IMR-90 (cell line): ENCODE data around the gene LYRM9. TPM values are rescaled to one million over a fixed set of nuclear protein-coding genes. Genes with fewer than 3 reads are reported as not detected.

Experiments
- ATAC-seq: fragments of 200-7000 bp; cut with Tn5 transposase; 2 replicates; pipeline ENCODE4 v1.9.1; 2020; ENCODE audit warnings: low read depth, mild to moderate bottlenecking, moderate library complexity
- BruUV-seq: library from RNA; stranded (reverse); fragments of 400-500 nt; replicated peaks from 2 replicates; lab custom pipeline; 2021; lab: Mats Ljungman, UMichigan
- CTCF ChIA-PET: fragments of 300-600 bp; formaldehyde crosslinking; extraction: SDS; loops from one replicate; lab custom pipeline; 2021; ENCODE audit warnings: antibody characterized with exemption; lab: Yijun Ruan, JAX
- POLR2A ChIA-PET: fragments of 300-600 bp; sonication (Branson Sonifier 250); formaldehyde crosslinking; loops from one replicate; lab custom pipeline; 2022; ENCODE audit warnings: antibody characterized with exemption; ENCODE audit not compliant: unreplicated experiment; lab: Charles Lee
- DNase-seq: peaks from one replicate; pipeline ENCODE4 v3.0.0; 2013
- H2AFZ ChIP-seq: replicated peaks from 2 replicates; pipeline ENCODE3; 2013; ENCODE audit warnings: low read length, mild to moderate bottlenecking; ENCODE audit not compliant: poor library complexity
- H2AK5ac ChIP-seq: 2 replicates; pipeline ENCODE4 v1.6.1; 2013; ENCODE audit warnings: low read depth, low read length, inconsistent platforms
- H2AK9ac ChIP-seq: replicated peaks from 2 replicates; pipeline ENCODE3; 2013; ENCODE audit warnings: mild to moderate bottlenecking, low read depth, low read length, moderate library complexity; ENCODE audit not compliant: poor library complexity
- H2BK120ac ChIP-seq: 2 replicates; pipeline ENCODE4 v1.6.1; 2013; ENCODE audit warnings: low read depth, low read length, inconsistent platforms
- H2BK15ac ChIP-seq: 3 replicates; pipeline ENCODE4 v1.6.1; 2013; ENCODE audit warnings: low read depth, low read length, inconsistent platforms
- H2BK20ac ChIP-seq: 2 replicates; pipeline ENCODE4 v1.6.1; 2013; ENCODE audit warnings: low read depth, mild to moderate bottlenecking, inconsistent platforms, low read length, moderate library complexity
- H2BK5ac ChIP-seq: 2 replicates; pipeline ENCODE4 v1.6.1; 2013; ENCODE audit warnings: mild to moderate bottlenecking, low read depth, low read length, inconsistent platforms; ENCODE audit not compliant: poor library complexity, severe bottlenecking
- H3K14ac ChIP-seq: replicated peaks from 2 replicates; pipeline ENCODE4 v1.6.1; 2013; ENCODE audit warnings: low read depth, low read length, inconsistent platforms
- H3K18ac ChIP-seq: 2 replicates; pipeline ENCODE4 v1.6.1; 2013; ENCODE audit warnings: low read depth, low read length, control low read depth
- H3K23ac ChIP-seq: 2 replicates; pipeline ENCODE4 v1.6.1; 2013; ENCODE audit warnings: low read depth, low read length, inconsistent platforms
- H3K27ac ChIP-seq: 2 replicates; pipeline ENCODE4 v1.5.1; 2013; ENCODE audit warnings: mild to moderate bottlenecking, control low read depth, low read length; ENCODE audit not compliant: insufficient read depth
- H3K27me3 ChIP-seq: 2 replicates; pipeline ENCODE4 v1.6.1; 2013; ENCODE audit warnings: low read length; ENCODE audit not compliant: control insufficient read depth, insufficient read depth
- H3K36me3 ChIP-seq: 2 replicates; pipeline ENCODE4 v1.6.1; 2013; ENCODE audit warnings: low read length, mixed read lengths; ENCODE audit not compliant: control insufficient read depth, insufficient read depth
- H3K4ac ChIP-seq: 2 replicates; pipeline ENCODE4 v1.6.1; 2013; ENCODE audit warnings: low read depth, low read length, inconsistent platforms
- H3K4me1 ChIP-seq: 2 replicates; pipeline ENCODE4 v1.6.1; 2013; ENCODE audit warnings: low read length, mixed read lengths; ENCODE audit not compliant: control insufficient read depth, insufficient read depth
- H3K4me2 ChIP-seq: 2 replicates; pipeline ENCODE4 v1.6.1; 2013; ENCODE audit warnings: low read depth, mild to moderate bottlenecking, control low read depth, low read length, moderate library complexity
- H3K4me3 ChIP-seq: 2 replicates; pipeline ENCODE4 v1.5.1; 2013; ENCODE audit warnings: low read depth, mild to moderate bottlenecking, control low read depth, low read length, moderate library complexity; ENCODE audit not compliant: insufficient read depth
- H3K56ac ChIP-seq: 2 replicates; pipeline ENCODE4 v1.6.1; 2013; ENCODE audit warnings: low read length, inconsistent platforms; ENCODE audit not compliant: insufficient read depth; ENCODE audit errors: extremely low read depth
- H3K79me1 ChIP-seq, 2 experiments: 2 replicates each; pipeline ENCODE4 v1.6.1; 2013; ENCODE audit warnings: low read length in 2 of 2, inconsistent platforms in 1 of 2, low read depth in 1 of 2
- H3K9ac ChIP-seq: 2 replicates; pipeline ENCODE4 v1.6.1; 2013; ENCODE audit warnings: low read depth, low read length, control low read depth
- H3K9me1 ChIP-seq: 2 replicates; pipeline ENCODE4 v1.6.1; 2013; ENCODE audit warnings: low read length, inconsistent platforms; ENCODE audit not compliant: insufficient read depth
- H3K9me3 ChIP-seq: 2 replicates; pipeline ENCODE4 v1.6.1; 2013; ENCODE audit warnings: low read length; ENCODE audit not compliant: control insufficient read depth, insufficient read depth
- H4K20me1 ChIP-seq: 2 replicates; pipeline ENCODE4 v1.6.1; 2013; ENCODE audit warnings: low read length, inconsistent platforms; ENCODE audit not compliant: insufficient read depth
- H4K5ac ChIP-seq: 2 replicates; pipeline ENCODE4 v1.6.1; 2013; ENCODE audit warnings: mild to moderate bottlenecking, low read depth, low read length, control low read depth
- H4K8ac ChIP-seq, 2 experiments: 2 replicates each; pipeline ENCODE4 v1.6.1; 2013; ENCODE audit warnings: low read depth in 2 of 2, low read length in 2 of 2, control low read depth in 1 of 2, inconsistent platforms in 1 of 2
- H4K91ac ChIP-seq: 2 replicates; pipeline ENCODE4 v1.6.1; 2013; ENCODE audit warnings: low read depth, low read length, inconsistent platforms; ENCODE audit not compliant: insufficient read depth
- BHLHE40 ChIP-seq: fragments of 150-350 bp; IDR thresholded peaks from 2 replicates; pipeline ENCODE4 v1.6.1; 2016; ENCODE audit warnings: mild to moderate bottlenecking, low read depth, low read length
- CEBPB ChIP-seq: IDR thresholded peaks from 2 replicates; pipeline ENCODE4 v1.6.1; 2012; ENCODE audit warnings: low read depth, low read length, improper control_type of control experiment
- FOS ChIP-seq: fragments of 150-350 bp; IDR thresholded peaks from 2 replicates; pipeline ENCODE4 v1.6.1; 2016; ENCODE audit warnings: low read depth, low read length
- MAZ ChIP-seq: IDR thresholded peaks from 2 replicates; pipeline ENCODE4 v1.6.1; 2012; ENCODE audit warnings: low read depth, mild to moderate bottlenecking, low read length, improper control_type of control experiment, moderate library complexity, borderline replicate concordance
- MXI1 ChIP-seq: IDR thresholded peaks from 2 replicates; pipeline ENCODE4 v1.6.1; 2012; ENCODE audit warnings: low read depth, mild to moderate bottlenecking, low read length, moderate library complexity, borderline replicate concordance
- POLR2A ChIP-seq: IDR thresholded peaks from 2 replicates; pipeline ENCODE4 v1.6.1; 2012; ENCODE audit warnings: mild to moderate bottlenecking, low read depth, low read length
- RAD21 ChIP-seq: IDR thresholded peaks from 2 replicates; pipeline ENCODE4 v1.6.1; 2012; ENCODE audit warnings: low read length, improper control_type of control experiment
- RCOR1 ChIP-seq: IDR thresholded peaks from 2 replicates; pipeline ENCODE4 v1.6.1; 2012; ENCODE audit warnings: mild to moderate bottlenecking, low read length, improper control_type of control experiment; ENCODE audit not compliant: insufficient replicate concordance
- RFX5 ChIP-seq: IDR thresholded peaks from 2 replicates; pipeline ENCODE4 v1.8.0; 2012; ENCODE audit warnings: low read depth, mild to moderate bottlenecking, low read length, moderate library complexity
- SMC3 ChIP-seq: fragments of 150-350 bp; IDR thresholded peaks from 2 replicates; pipeline ENCODE4 v1.6.1; 2016; ENCODE audit warnings: low read depth, mild to moderate bottlenecking, antibody characterized with exemption, low read length, moderate library complexity
- WGBS, 2 experiments: methylation state at CpG; one replicate each; pipeline versions ENCODE4 v1.1.5 to v1.1.7; 2013; ENCODE audit warnings: missing lambda C conversion rate in 2 of 2; ENCODE audit not compliant: insufficient read length in 1 of 2; ENCODE audit errors: extremely low coverage in 2 of 2; 5-methylcytosine and 5-hydroxymethylcytosine counted together
- dilution Hi-C: fragments of 300-500 bp; cut with HindIII; formaldehyde crosslinking; loops from one replicate; pipeline ENCODE4 v1.14.3; 2018; ENCODE audit warnings: low sequenced_read_pairs; ENCODE audit not compliant: unreplicated experiment
- in situ Hi-C: fragments of 300-500 bp; cut with MboI; formaldehyde crosslinking; loops from 3 replicates; pipeline ENCODE4 v1.14.3; 2019; ENCODE audit warnings: low sequenced_read_pairs, inconsistent platforms, mixed read lengths
- intact Hi-C: fragments of 100-400 bp; cut with micrococcal nuclease; formaldehyde crosslinking; loops from 2 replicates; pipeline ENCODE4 v1.10.0; 2022
- polyA plus RNA-seq, 3 experiments: library from polyadenylated mRNA; depleted of rRNA; stranded (reverse); fragments of >200 nt; gene quantifications; 2 replicates each; pipeline ENCODE4 v1.2.3, GENCODE V29; 2012; ENCODE audit warnings: low replicate concordance in 1 of 3
- total RNA-seq: library from RNA; depleted of rRNA; stranded (reverse); fragments of >200 nt; gene quantifications from 2 replicates; pipeline ENCODE4 v1.2.3, GENCODE V29; 2012
- TF ChIP-seq, protein P1 (sequence below): conservative IDR thresholded peaks from 2 replicates; pipeline ENCODE4 v1.5.1; 2012; ENCODE audit warnings: mild to moderate bottlenecking, low read depth, low read length, improper control_type of control experiment
- TF ChIP-seq, protein P2 (sequence below): fragments of 150-350 bp; IDR thresholded peaks from 2 replicates; pipeline ENCODE4 v1.6.1; 2017; ENCODE audit warnings: mild to moderate bottlenecking, antibody characterized with exemption, low read length, low read depth
- TF ChIP-seq, protein P3 (sequence below): fragments of 150-350 bp; IDR thresholded peaks from 2 replicates; pipeline ENCODE4 v1.6.1; 2016; ENCODE audit warnings: low read depth, mild to moderate bottlenecking, low read length, moderate library complexity, borderline replicate concordance

Gene LYRM9
- total and polyA plus RNA-seq, 2 of the 4 experiments (the other 2 are of a cell fraction) = 3.2 to 4.8 TPM

DNA sequence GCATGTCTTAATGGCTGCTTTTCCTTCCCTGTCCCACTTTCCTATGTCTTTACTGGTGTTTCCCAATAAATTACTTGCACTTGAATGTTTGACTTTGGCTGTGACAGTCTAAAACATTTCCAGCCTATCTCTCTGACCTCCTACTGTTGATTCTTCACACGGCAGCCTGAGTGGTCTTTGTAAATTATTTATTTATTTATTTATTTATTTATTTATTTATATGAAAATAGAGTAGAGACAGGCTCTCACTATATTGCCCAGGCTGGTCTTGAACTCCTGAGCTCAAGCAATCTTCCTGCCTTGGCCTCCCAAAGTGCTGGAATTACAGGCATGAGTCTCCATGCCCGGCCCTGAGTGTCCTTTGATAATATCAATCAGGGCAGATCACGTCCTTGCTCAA, 28.4 kb upstream of the LYRM9 start:
- dilution Hi-C loops (no loop called here), intact Hi-C loops (no loop called here)

More for the DNA sequence above, 28.4 kb upstream of the LYRM9 start:
- no peak overlapping the region for H3K4ac ChIP-seq
- no peak overlapping the region for H4K5ac ChIP-seq
- H3K9ac ChIP-seq = no peak overlapping the region
- no peak overlapping the region for H3K14ac ChIP-seq
- no peak overlapping the region for H2BK15ac ChIP-seq
- H3K56ac ChIP-seq = no peak overlapping the region
- H4K91ac ChIP-seq = no peak overlapping the region
- ATAC-seq (no peak), DNase-seq (no peak)
- no peaks in the 10 kb centered on the region for H3K79me1 ChIP-seq
- H3K27me3 ChIP-seq = peaks cover 4% of the 10 kb centered on the region
- H2BK120ac ChIP-seq = no peak overlapping the region
- H2AK5ac ChIP-seq = no peak overlapping the region
- H4K8ac ChIP-seq = no peak overlapping the region
- no peak overlapping the region for H3K4me2 ChIP-seq
- ChIA-PET POLR2A (no interaction called here), CTCF (no interaction called here)
- no TSS peak for BruUV-seq
- no peak overlapping the region for H2BK5ac ChIP-seq
- H3K23ac ChIP-seq = no peak overlapping the region
- no peak overlapping the region for H2AFZ ChIP-seq
- H3K18ac ChIP-seq = no peak overlapping the region
- H4K20me1 ChIP-seq = no peaks in the 10 kb centered on the region
- H3K27ac ChIP-seq = no peak overlapping the region
- no peaks in the 10 kb centered on the region for H3K9me1 ChIP-seq
- no peak overlapping the region for H2AK9ac ChIP-seq
- no peaks in the 10 kb centered on the region for H3K9me3 ChIP-seq
- TF ChIP-seq, protein P1, sequence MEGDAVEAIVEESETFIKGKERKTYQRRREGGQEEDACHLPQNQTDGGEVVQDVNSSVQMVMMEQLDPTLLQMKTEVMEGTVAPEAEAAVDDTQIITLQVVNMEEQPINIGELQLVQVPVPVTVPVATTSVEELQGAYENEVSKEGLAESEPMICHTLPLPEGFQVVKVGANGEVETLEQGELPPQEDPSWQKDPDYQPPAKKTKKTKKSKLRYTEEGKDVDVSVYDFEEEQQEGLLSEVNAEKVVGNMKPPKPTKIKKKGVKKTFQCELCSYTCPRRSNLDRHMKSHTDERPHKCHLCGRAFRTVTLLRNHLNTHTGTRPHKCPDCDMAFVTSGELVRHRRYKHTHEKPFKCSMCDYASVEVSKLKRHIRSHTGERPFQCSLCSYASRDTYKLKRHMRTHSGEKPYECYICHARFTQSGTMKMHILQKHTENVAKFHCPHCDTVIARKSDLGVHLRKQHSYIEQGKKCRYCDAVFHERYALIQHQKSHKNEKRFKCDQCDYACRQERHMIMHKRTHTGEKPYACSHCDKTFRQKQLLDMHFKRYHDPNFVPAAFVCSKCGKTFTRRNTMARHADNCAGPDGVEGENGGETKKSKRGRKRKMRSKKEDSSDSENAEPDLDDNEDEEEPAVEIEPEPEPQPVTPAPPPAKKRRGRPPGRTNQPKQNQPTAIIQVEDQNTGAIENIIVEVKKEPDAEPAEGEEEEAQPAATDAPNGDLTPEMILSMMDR = no peak
- TF ChIP-seq, protein P2, sequence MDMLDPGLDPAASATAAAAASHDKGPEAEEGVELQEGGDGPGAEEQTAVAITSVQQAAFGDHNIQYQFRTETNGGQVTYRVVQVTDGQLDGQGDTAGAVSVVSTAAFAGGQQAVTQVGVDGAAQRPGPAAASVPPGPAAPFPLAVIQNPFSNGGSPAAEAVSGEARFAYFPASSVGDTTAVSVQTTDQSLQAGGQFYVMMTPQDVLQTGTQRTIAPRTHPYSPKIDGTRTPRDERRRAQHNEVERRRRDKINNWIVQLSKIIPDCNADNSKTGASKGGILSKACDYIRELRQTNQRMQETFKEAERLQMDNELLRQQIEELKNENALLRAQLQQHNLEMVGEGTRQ = no peak
- no peak for TF ChIP-seq MXI1
- no peak for TF ChIP-seq FOS
- no peak for TF ChIP-seq MAZ
- TF ChIP-seq RCOR1 = no peak
- TF ChIP-seq SMC3 = no peak
- TF ChIP-seq RAD21 = no peak
- no peak for TF ChIP-seq POLR2A
- no peak for TF ChIP-seq BHLHE40
- no peak for TF ChIP-seq RFX5
- TF ChIP-seq, protein P3, sequence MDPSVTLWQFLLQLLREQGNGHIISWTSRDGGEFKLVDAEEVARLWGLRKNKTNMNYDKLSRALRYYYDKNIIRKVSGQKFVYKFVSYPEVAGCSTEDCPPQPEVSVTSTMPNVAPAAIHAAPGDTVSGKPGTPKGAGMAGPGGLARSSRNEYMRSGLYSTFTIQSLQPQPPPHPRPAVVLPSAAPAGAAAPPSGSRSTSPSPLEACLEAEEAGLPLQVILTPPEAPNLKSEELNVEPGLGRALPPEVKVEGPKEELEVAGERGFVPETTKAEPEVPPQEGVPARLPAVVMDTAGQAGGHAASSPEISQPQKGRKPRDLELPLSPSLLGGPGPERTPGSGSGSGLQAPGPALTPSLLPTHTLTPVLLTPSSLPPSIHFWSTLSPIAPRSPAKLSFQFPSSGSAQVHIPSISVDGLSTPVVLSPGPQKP = no peak
- TF ChIP-seq CEBPB = no peak
- no peak overlapping the region for H2BK20ac ChIP-seq
- H3K4me1 ChIP-seq = no peaks in the 10 kb centered on the region
- H3K4me3 ChIP-seq = no peak overlapping the region
- WGBS, 2 experiments = 83% methylated on average over 1 of the region's 3 CpGs; no CpG with 5 or more reads in 1 of the 2 experiments
- in situ Hi-C loops = no loop called here
- H3K36me3 ChIP-seq = no peaks in the 10 kb centered on the region
